ENCODE data around the gene MAB21L3. TPM values are rescaled to one million over a fixed set of nuclear protein-coding genes. Genes with fewer than 3 reads are reported as not detected.

The MAB21L3 gene
- total and polyA plus RNA-seq, 2 of the 13 experiments (the other 11 are each of a cell fraction or from before 2014, with no cell fraction given), result 0.55 to 4.1 TPM

DNA sequence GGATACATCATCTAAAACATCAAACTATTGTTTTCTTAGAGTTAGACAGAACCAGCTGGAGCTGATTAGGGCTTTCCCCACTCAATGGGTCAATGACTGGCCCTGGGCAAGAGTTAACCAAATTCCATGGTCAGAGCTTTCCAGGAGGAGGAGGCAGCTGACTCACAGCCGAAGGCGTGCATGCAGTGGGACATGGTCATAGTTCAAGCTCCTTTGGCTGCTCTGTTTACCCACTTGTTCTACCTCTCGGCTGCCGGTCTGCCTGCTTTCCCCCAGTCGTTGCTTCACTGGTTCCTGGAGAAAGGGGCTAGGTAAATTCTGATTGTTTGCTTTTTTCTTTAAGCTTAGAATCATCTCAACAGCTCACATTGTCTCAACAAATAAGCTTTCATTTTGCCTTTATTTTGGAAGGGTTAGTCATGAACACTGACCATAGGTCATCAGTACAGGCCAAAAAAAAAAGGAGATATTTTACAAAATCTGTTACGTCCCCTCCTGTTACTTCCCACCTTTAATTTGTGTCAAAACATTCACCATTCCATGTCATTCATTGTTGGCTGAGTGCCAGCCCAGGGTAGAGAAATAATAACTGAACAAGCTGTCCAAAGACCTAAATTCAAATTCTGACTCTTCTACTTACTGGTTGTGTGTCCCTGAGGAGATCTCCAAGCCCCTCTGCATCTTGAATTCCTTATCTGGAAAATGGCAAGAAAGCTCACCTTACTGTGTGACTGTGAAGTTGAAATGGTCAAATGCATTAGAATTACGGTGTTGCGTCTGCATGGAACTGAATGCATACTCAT is 12.0 kb downstream of the MAB21L3 start (continued):
- TF ChIP-seq MEIS2 (CRISPR knock-in tag; IDR thresholded peaks at IDR 0.05), result peak; percentile 17; the same call in 1 of the 2 replicates
- TF ChIP-seq AKAP8 (CRISPR knock-in tag; IDR thresholded peaks at IDR 0.05), result 0 out of 2 replicates have a peak, but pooled peaks have one; percentile 30
- no peak; the same call in 1 of the 2 replicates for TF ChIP-seq ZNF335 (CRISPR knock-in tag; IDR thresholded peaks at IDR 0.05)
- TF ChIP-seq SOX13 (IDR thresholded peaks at IDR 0.05), result peak; percentile 73; the same call in 1 of the 2 replicates
- peak in 1 of 2 experiments; percentile 87; a peak in 2 of 4 replicates for TF ChIP-seq SOX13 (CRISPR knock-in tag; conservative IDR thresholded peaks at IDR 0.05 in 1 of 2, IDR thresholded peaks at IDR 0.05 in 1 of 2)
- no peak for TF ChIP-seq CHD4 (IDR thresholded peaks at IDR 0.05; ENCODE audit: borderline replicate concordance, low read length)
- TF ChIP-seq PTBP1 (IDR thresholded peaks at IDR 0.05; ENCODE audit: low read depth, low read length, poor library complexity, severe bottlenecking), result no peak
- peak; percentile 85 for TF ChIP-seq WIZ (CRISPR knock-in tag; IDR thresholded peaks at IDR 0.05)
- no peak for TF ChIP-seq ZNF572 (CRISPR knock-in tag; IDR thresholded peaks at IDR 0.05)
- no peak for TF ChIP-seq KLF13 (CRISPR knock-in tag; IDR thresholded peaks at IDR 0.05)
- TF ChIP-seq ZFP82 (CRISPR knock-in tag; IDR thresholded peaks at IDR 0.05; ENCODE audit: borderline replicate concordance), result no peak
- TF ChIP-seq EED (CRISPR knock-in tag; IDR thresholded peaks at IDR 0.05), result no peak
- no peak for TF ChIP-seq GABPA (IDR thresholded peaks at IDR 0.05; ENCODE audit: low read depth, low read length)
- TF ChIP-seq GABPA (CRISPR knock-in tag; IDR thresholded peaks at IDR 0.05; ENCODE audit: low read depth), result no peak
- TF ChIP-seq RARA (CRISPR knock-in tag; IDR thresholded peaks at IDR 0.05), result peak; percentile 75
- TF ChIP-seq PRMT3 (CRISPR knock-in tag; IDR thresholded peaks at IDR 0.05; ENCODE audit: borderline replicate concordance, low read depth), result no peak
- TF ChIP-seq NR2F2 (IDR thresholded peaks at IDR 0.05; ENCODE audit: borderline replicate concordance, low read depth), result no peak
- TF ChIP-seq, protein P1, sequence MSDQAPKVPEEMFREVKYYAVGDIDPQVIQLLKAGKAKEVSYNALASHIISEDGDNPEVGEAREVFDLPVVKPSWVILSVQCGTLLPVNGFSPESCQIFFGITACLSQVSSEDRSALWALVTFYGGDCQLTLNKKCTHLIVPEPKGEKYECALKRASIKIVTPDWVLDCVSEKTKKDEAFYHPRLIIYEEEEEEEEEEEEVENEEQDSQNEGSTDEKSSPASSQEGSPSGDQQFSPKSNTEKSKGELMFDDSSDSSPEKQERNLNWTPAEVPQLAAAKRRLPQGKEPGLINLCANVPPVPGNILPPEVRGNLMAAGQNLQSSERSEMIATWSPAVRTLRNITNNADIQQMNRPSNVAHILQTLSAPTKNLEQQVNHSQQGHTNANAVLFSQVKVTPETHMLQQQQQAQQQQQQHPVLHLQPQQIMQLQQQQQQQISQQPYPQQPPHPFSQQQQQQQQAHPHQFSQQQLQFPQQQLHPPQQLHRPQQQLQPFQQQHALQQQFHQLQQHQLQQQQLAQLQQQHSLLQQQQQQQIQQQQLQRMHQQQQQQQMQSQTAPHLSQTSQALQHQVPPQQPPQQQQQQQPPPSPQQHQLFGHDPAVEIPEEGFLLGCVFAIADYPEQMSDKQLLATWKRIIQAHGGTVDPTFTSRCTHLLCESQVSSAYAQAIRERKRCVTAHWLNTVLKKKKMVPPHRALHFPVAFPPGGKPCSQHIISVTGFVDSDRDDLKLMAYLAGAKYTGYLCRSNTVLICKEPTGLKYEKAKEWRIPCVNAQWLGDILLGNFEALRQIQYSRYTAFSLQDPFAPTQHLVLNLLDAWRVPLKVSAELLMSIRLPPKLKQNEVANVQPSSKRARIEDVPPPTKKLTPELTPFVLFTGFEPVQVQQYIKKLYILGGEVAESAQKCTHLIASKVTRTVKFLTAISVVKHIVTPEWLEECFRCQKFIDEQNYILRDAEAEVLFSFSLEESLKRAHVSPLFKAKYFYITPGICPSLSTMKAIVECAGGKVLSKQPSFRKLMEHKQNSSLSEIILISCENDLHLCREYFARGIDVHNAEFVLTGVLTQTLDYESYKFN (CRISPR knock-in tag; conservative IDR thresholded peaks at IDR 0.05), result peak; percentile 91
- TF ChIP-seq ATF7-NPFF (CRISPR knock-in tag; IDR thresholded peaks at IDR 0.05; ENCODE audit: low read depth), result no peak
- no peak for TF ChIP-seq HCFC1 (IDR thresholded peaks at IDR 0.05; ENCODE audit: low read depth, low read length)
- TF ChIP-seq KAT8 (CRISPR knock-in tag; IDR thresholded peaks at IDR 0.05), result peak; percentile 68
- TF ChIP-seq, protein P2, sequence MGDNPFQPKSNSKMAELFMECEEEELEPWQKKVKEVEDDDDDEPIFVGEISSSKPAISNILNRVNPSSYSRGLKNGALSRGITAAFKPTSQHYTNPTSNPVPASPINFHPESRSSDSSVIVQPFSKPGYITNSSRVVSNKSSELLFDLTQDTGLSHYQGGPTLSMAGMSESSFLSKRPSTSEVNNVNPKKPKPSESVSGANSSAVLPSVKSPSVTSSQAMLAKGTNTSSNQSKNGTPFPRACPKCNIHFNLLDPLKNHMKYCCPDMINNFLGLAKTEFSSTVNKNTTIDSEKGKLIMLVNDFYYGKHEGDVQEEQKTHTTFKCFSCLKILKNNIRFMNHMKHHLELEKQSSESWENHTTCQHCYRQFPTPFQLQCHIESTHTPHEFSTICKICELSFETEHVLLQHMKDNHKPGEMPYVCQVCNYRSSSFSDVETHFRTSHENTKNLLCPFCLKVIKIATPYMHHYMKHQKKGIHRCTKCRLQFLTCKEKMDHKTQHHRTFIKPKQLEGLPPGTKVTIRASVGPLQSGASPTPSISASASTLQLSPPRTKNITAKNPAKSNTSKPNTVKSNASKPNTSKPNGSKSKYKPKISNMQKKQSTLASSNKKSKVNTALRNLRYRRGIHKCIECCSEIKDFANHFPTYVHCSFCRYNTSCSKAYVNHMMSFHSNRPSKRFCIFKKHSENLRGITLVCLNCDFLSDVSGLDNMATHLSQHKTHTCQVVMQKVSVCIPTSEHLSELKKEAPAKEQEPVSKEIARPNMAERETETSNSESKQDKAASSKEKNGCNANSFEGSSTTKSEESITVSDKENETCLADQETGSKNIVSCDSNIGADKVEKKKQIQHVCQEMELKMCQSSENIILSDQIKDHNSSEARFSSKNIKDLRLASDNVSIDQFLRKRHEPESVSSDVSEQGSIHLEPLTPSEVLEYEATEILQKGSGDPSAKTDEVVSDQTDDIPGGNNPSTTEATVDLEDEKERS (CRISPR knock-in tag; IDR thresholded peaks at IDR 0.05), result 0 out of 2 replicates have a peak, but pooled peaks have one; percentile 23
- TF ChIP-seq NFE2L2 (IDR thresholded peaks at IDR 0.05; ENCODE audit: low read length), result no peak
- no peak for TF ChIP-seq BORCS8-MEF2B (CRISPR knock-in tag; IDR thresholded peaks at IDR 0.05)
- no peak for TF ChIP-seq AHR (CRISPR knock-in tag; IDR thresholded peaks at IDR 0.05)
- no peak for TF ChIP-seq PRPF4 (IDR thresholded peaks at IDR 0.05; ENCODE audit: low read depth, low read length, poor library complexity, severe bottlenecking)
